ENCODE data around the gene RFC5.

The RFC5 gene

GRCh38 chr12:118052324-118053070 is 36.0 kb downstream of the RFC5 start:
- no peak overlapping the region for H3K4me3 ChIP-seq (ENCODE audit: low read length)
- TF ChIP-seq ZNF274 (IDR thresholded peaks at IDR 0.05; ENCODE audit: low read depth, low read length), result no peak

- H3K4me3 ChIP-seq (ENCODE audit: low read length), result no peak overlapping the region
- TF ChIP-seq ZNF274 (IDR thresholded peaks at IDR 0.05; ENCODE audit: low read depth, low read length), result no peak
Measured at GRCh38 chr12:118053071-118053985, 36.8 kb downstream of the RFC5 start.

GRCh38 chr12:118055144-118055557 is 38.6 kb downstream of the RFC5 start:
- TF ChIP-seq ZNF274 (IDR thresholded peaks at IDR 0.05; ENCODE audit: low read depth, low read length), result no peak
- no peak overlapping the region for H3K4me3 ChIP-seq (ENCODE audit: low read length)

- no peak for TF ChIP-seq ZNF274 (IDR thresholded peaks at IDR 0.05; ENCODE audit: low read depth, low read length)
- H3K4me3 ChIP-seq (ENCODE audit: low read length), result no peak overlapping the region
Measured at GRCh38 chr12:118055865-118056773, 39.6 kb downstream of the RFC5 start.

DNA sequence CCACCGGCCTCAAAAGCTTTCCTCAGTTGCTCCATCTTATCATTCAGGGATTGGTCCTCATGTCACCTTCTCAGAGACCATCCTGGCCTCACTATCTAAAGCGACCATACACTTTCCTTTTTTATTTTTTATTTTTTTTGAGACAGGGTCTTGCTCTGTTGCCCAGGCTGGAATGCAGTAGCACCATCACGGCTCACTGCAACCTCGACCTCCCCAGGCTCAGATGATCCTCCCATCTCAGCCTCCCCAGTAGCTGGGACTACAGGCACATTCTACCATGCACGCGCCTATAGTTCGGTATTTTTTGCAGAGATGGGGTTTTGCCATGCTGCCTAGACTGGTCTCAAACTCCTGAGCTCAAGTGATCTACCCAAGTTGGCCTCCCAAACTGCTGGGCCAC is 41.7 kb downstream of the RFC5 start:
- no peak overlapping the region for H3K4me3 ChIP-seq (ENCODE audit: low read length)
- TF ChIP-seq ZNF274 (IDR thresholded peaks at IDR 0.05; ENCODE audit: low read depth, low read length), result no peak

DNA sequence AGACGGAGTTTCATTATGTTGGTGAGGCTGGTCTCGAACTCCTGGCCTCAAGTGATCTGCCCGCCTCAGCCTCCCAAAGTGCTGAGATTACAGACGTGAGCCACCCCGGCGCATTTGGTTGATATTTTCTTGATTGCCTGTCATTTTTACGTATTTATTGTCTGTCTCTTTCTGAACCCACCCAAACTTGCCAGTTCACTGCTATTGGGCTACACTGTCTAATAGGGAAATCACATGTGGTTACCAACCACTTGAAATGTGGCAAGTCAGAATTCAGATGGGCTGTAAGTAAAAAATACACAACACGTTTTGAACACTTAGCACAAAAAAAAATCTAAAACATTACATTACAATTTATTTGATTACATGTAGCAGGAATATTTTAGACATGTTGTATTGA is 42.4 kb downstream of the RFC5 start:
- no peak for TF ChIP-seq ZNF274 (IDR thresholded peaks at IDR 0.05; ENCODE audit: low read depth, low read length)
- H3K4me3 ChIP-seq (ENCODE audit: low read length), result no peak overlapping the region

- TF ChIP-seq ZNF274 (IDR thresholded peaks at IDR 0.05; ENCODE audit: low read depth, low read length), result no peak
- peak overlapping the region; percentile 73 for H3K4me3 ChIP-seq (ENCODE audit: low read length)
Measured at GRCh38 chr12:118059341-118060191, 43.1 kb downstream of the RFC5 start.

- H3K4me3 ChIP-seq (ENCODE audit: low read length), result peak overlapping the region; percentile 73
- no peak for TF ChIP-seq ZNF274 (IDR thresholded peaks at IDR 0.05; ENCODE audit: low read depth, low read length)
Measured at GRCh38 chr12:118060301-118061010, 44.0 kb downstream of the RFC5 start.

GRCh38 chr12:118061011-118061872 is 44.7 kb downstream of the RFC5 start, which contains the start of gene WSB2:
Gene WSB2, minus strand, starts transcription at chr12:118061179. Its CDS starts 131 bp downstream, at chr12:118061048.
- no peak for TF ChIP-seq ZNF274 (IDR thresholded peaks at IDR 0.05; ENCODE audit: low read depth, low read length)
- H3K4me3 ChIP-seq (ENCODE audit: low read length), result peak within 1 kb of the TSS; percentile 73

- peak overlapping the region; percentile 73 for H3K4me3 ChIP-seq (ENCODE audit: low read length)
- TF ChIP-seq ZNF274 (IDR thresholded peaks at IDR 0.05; ENCODE audit: low read depth, low read length), result no peak
Measured at GRCh38 chr12:118061873-118062843, 45.7 kb downstream of the RFC5 start.

Measured in GM08714 (cell line).